GM06990 (cell line): ENCODE results near the gene VSX1.
A peak's percentile ranks its signal among the peaks of the same experiment; 100 is the strongest.

ENCODE experiments used
- DNase-seq: peaks from one replicate; pipeline ENCODE4 v3.0.0-alpha.2; 2011; ENCODE audit not compliant: insufficient read length; ENCODE audit errors: extremely low read depth
- H3K27me3 ChIP-seq: replicated peaks from 2 replicates; pipeline ENCODE4 v1.6.0; 2011; ENCODE audit warnings: low read length; ENCODE audit not compliant: control insufficient read depth, insufficient read depth
- H3K36me3 ChIP-seq: 2 replicates; pipeline ENCODE4 v1.5.1; 2011; ENCODE audit warnings: low read length; ENCODE audit not compliant: control insufficient read depth, insufficient read depth
- H3K4me3 ChIP-seq: replicated peaks from 2 replicates; pipeline ENCODE4 v1.5.1; 2011; ENCODE audit warnings: low read depth, mild to moderate bottlenecking, control low read depth, low read length
- TF ChIP-seq, protein P1 (sequence below): IDR thresholded peaks from 2 replicates; pipeline ENCODE4 v1.5.1; 2011; ENCODE audit warnings: low read length, control low read depth, mild to moderate bottlenecking, inconsistent platforms; ENCODE audit not compliant: insufficient read depth, poor library complexity, severe bottlenecking

VSX1 gene

DNA sequence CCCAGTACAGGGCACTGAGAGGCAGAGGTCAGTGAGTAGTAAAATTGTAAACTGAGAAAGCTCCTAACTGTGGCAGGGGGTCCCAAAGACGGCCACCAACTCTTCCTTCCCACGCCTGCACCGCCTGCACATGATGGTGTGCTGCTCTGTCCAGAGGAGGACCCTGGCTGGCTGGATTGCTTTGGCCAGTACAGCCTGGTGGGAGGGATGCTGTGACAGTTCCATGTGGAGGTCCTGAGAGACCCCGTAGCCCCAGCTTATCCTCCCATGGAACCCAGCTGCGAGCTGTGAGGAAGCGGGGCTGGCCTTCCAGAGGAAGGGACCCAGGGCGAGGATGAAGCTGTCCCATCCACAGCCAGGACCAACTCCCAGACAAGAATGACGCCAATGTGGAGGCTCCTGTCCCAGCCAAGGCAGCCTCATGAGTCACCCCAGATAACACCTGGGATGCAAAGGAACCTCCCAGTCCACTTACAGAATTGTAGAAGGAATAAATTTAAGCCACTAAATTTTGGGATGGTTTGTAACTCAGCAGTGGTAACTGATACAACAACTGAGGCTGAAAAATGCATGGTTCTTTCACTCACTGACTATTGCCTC, 22.0 kb downstream of the VSX1 start:
- TF ChIP-seq, protein P1, sequence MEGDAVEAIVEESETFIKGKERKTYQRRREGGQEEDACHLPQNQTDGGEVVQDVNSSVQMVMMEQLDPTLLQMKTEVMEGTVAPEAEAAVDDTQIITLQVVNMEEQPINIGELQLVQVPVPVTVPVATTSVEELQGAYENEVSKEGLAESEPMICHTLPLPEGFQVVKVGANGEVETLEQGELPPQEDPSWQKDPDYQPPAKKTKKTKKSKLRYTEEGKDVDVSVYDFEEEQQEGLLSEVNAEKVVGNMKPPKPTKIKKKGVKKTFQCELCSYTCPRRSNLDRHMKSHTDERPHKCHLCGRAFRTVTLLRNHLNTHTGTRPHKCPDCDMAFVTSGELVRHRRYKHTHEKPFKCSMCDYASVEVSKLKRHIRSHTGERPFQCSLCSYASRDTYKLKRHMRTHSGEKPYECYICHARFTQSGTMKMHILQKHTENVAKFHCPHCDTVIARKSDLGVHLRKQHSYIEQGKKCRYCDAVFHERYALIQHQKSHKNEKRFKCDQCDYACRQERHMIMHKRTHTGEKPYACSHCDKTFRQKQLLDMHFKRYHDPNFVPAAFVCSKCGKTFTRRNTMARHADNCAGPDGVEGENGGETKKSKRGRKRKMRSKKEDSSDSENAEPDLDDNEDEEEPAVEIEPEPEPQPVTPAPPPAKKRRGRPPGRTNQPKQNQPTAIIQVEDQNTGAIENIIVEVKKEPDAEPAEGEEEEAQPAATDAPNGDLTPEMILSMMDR: no peak
- no peaks in the 10 kb centered on the region for H3K36me3 ChIP-seq
- H3K4me3 ChIP-seq: no peak overlapping the region
- no peaks in the 10 kb centered on the region; the same call in 1 of the 2 replicates for H3K27me3 ChIP-seq
- DNase-seq: no peak

- TF ChIP-seq, protein P1: no peak
- H3K27me3 ChIP-seq: no peaks in the 10 kb centered on the region; the same call in 1 of the 2 replicates
- H3K4me3 ChIP-seq: peak overlapping the region; percentile 82
- no peaks in the 10 kb centered on the region for H3K36me3 ChIP-seq
- DNase-seq: no peak
Observed at GRCh38 chr20:25058847-25059810, 22.8 kb downstream of the VSX1 start.

DNA sequence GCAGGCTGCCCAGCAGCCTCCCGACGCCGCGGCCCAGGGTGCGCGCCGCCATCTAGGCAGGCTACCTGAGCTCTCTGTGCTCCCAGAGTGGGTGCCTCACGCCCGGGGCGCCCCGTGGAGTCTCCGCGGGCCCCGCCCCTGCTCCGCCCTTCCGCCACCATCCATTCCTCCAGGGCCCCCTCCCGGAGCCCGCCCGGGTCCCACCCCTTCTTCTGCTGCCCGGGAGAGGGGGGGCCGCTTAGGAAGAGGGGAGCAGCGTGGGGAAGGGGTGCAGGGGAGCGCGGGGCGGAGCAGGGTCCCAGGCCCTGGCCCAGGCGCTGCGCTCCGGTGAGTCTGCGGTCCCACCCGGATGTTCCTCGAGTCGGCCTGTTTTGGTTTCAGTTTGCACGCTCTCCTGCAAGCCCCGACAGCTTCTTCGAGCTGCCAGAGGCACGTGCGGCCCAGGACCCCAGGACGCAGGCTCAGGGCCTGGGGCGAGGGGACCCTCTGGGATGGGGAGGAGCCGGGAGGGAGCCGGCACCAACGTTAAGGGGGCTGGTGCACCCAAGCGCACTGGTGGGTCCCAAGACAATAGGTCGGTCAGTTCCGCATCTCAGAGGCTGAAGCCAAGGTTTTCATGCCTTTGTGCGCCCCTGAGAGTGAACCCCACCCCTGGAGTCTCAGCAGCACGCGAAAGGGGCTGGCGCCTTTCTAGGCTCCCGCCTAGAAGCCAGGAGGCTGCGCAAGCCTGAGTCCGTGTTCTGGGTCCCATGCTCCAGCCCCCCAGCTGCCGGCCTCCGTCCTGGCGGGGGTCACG, 23.7 kb downstream of the VSX1 start, which contains the start of gene ACSS1:
Gene ACSS1, minus strand, starts transcription at position 89 of the 796 bp plus-strand sequence. Its CDS starts 37 bp downstream, at position 52.
- peak; percentile 91 for DNase-seq
- Histone ChIP-seq H3K4me3 (peak within 1 kb of the TSS; percentile 82), H3K36me3 (no peaks in the 10 kb centered on the region), H3K27me3 (no peaks in the 10 kb centered on the region; the same call in 1 of the 2 replicates)
- TF ChIP-seq, protein P1: no peak

DNA sequence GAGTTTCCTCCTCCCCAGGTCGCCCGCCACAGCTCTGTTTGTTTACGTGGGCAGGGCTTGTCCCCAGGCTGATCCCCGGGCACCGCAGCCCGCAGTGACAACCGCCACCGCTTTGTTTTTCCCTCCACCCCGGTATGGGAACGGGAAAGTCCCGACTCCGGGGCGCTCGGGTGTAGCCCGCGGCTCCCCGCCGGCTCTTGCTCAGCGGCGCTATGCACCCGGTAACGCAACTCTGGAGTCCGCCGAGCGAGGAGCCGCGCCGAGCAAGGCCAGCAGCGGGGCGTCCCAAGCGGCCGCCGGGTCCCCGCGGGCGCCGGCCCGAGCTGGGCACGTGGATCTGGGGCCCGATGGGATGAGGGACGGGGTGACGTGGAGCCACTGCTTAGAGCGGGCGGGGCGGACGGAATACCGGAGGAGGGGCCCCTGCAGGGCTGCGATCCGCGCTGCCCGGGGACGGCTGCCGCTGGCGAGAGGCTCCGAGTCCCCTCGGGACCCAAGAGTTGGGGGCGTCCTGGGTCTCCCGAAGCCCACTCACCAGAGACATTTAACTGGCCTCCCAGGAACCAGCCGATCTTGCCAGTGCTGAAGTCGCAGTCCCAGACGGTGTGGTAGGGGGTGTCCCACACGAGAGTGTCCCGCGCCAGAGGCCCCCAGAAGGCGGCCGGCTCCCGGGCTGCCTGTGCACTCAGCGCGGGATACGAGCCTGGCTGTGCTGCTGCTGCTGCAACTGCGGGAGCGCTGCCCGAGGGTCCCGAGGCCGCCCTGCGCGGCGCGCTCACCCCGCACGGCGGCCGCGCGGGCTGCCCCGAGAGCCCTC, 24.5 kb downstream of the VSX1 start:
- Histone ChIP-seq H3K4me3 (peak overlapping the region; percentile 82), H3K36me3 (no peaks in the 10 kb centered on the region), H3K27me3 (no peaks in the 10 kb centered on the region; the same call in 1 of the 2 replicates)
- TF ChIP-seq, protein P1: no peak
- peak; percentile 81 for DNase-seq
